HL-60 (cell line): ENCODE measurements around the gene LRP1-AS.

Experiments used
- CTCF ChIP-seq: IDR thresholded peaks from one replicate; pipeline ENCODE4 v1.5.1; 2011; ENCODE audit warnings: low read length, control low read depth, inconsistent platforms; ENCODE audit not compliant: insufficient read depth
- GABPA ChIP-seq: IDR thresholded peaks from 2 replicates; pipeline ENCODE4 v1.6.1; 2012; ENCODE audit warnings: low read depth
- POLR2AphosphoS5 ChIP-seq: IDR thresholded peaks from 2 replicates; pipeline ENCODE4 v1.6.1; 2012; ENCODE audit warnings: low read depth
- SPI1 ChIP-seq: IDR thresholded peaks from 2 replicates; pipeline ENCODE4 v1.6.1; 2012; ENCODE audit warnings: low read depth, mild to moderate bottlenecking, borderline replicate concordance
- TF ChIP-seq, protein P1 (sequence below): IDR thresholded peaks from 2 replicates; pipeline ENCODE4 v1.6.1; 2012; ENCODE audit warnings: low read depth; ENCODE audit not compliant: insufficient replicate concordance

DNA sequence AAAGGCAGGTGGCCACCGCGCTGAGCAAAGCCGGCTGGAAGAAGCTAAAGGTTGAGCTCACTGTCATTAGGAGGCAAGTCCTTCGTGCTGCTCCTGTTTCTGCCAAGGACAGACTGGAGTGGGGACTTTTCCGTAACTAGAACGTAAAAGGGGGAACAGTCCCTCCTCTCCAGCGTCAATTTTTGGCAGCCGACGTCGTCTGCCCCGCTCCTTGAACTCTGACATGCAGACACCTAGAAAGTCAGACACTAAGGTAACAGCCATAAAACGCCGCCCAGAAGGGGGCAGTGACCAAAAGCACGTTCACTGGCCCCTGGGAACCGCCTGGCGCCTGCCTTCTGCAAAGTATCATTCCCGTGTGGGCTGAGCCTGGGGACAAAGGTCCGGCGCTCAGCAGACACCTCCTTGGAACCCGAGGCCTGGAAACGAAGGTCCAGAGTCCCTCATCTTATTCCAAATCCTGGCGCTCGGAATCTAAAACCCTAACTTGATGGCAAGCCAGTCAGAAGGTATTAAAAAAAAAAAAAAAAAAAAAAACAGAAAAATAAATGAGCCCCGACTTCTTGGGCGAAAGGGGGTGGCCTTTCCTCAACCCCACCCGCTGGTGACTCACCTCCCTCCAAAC lies 20.2 kb downstream of the LRP1-AS start:
- no peak for TF ChIP-seq GABPA
- TF ChIP-seq CTCF: no peak
- TF ChIP-seq POLR2AphosphoS5: no peak
- TF ChIP-seq, protein P1, sequence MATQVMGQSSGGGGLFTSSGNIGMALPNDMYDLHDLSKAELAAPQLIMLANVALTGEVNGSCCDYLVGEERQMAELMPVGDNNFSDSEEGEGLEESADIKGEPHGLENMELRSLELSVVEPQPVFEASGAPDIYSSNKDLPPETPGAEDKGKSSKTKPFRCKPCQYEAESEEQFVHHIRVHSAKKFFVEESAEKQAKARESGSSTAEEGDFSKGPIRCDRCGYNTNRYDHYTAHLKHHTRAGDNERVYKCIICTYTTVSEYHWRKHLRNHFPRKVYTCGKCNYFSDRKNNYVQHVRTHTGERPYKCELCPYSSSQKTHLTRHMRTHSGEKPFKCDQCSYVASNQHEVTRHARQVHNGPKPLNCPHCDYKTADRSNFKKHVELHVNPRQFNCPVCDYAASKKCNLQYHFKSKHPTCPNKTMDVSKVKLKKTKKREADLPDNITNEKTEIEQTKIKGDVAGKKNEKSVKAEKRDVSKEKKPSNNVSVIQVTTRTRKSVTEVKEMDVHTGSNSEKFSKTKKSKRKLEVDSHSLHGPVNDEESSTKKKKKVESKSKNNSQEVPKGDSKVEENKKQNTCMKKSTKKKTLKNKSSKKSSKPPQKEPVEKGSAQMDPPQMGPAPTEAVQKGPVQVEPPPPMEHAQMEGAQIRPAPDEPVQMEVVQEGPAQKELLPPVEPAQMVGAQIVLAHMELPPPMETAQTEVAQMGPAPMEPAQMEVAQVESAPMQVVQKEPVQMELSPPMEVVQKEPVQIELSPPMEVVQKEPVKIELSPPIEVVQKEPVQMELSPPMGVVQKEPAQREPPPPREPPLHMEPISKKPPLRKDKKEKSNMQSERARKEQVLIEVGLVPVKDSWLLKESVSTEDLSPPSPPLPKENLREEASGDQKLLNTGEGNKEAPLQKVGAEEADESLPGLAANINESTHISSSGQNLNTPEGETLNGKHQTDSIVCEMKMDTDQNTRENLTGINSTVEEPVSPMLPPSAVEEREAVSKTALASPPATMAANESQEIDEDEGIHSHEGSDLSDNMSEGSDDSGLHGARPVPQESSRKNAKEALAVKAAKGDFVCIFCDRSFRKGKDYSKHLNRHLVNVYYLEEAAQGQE: no peak
- no peak for TF ChIP-seq SPI1
